Fibroblast of skin of scalp (primary cell): Measurements from ENCODE around the gene CDR2L.
"Not testable (repeated sequence)": the region's sequence is repeated elsewhere in the genome, so short reads cannot be mapped to it uniquely, and the experiment has no call there.

ENCODE experiments used
- DNase-seq: peaks from one replicate; pipeline ENCODE4 v3.0.0-alpha.2; 2013

The CDR2L gene

DNA sequence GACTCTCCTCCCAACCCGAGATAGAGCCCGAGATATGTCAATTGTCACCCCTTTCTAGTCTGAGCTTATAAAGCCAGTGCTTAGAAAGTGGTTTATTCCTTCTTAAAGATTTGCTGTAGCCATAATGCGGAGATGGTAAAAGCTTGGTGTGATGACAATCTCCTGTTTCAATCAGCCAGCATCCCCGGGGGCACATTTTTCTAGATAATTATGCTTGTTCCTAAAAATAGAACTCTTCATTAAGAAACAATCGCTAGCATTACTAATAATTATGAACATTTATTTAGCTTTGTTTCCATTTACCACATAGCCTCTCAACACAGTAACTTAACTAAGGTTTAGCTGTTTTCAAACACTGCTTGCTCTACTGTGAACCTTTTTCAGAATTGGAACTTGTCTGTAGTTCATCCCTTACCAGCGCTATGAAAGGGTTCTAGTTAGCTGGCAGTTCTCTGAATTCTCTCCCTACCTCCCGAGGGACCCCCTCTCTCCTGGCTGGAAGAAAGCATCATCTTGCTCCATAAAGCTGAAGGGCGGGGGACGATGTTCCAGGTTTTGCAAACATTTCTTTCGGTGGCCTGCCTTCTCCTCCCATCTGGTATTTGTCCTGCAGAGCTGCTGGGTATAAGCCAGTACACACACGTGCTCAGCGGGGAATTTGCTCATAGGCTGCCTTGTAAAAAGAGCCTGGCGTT, 24.1 kb downstream of the CDR2L start:
- DNase-seq, result peak; percentile 72

DNA sequence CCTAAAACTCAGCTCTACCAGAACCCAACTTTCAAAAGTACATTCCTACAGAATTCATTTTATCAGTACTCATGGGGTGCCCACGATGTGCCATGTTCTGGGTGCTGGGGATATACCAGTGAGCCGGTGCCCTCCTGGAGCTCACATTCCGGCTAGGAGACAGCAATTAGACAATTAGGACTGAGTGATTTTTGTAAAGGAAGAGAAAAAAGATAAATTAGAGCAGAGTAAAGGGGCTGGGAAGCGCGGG, 24.6 kb downstream of the CDR2L start:
- DNase-seq, result no peak

GRCh38 chr17:75012346-75013091, 25.1 kb downstream of the CDR2L start, which contains the start of gene MRPL58:
TSS of gene MRPL58 (plus strand) at chr17:75012670. CDS start at chr17:75012687, 17 bp downstream.
- DNase-seq, result peak; percentile 88

GRCh38 chr17:75013092-75013559, 25.7 kb downstream of the CDR2L start:
- no peak for DNase-seq

GRCh38 chr17:75019146-75019545, 31.7 kb downstream of the CDR2L start:
- DNase-seq, result no peak

DNA sequence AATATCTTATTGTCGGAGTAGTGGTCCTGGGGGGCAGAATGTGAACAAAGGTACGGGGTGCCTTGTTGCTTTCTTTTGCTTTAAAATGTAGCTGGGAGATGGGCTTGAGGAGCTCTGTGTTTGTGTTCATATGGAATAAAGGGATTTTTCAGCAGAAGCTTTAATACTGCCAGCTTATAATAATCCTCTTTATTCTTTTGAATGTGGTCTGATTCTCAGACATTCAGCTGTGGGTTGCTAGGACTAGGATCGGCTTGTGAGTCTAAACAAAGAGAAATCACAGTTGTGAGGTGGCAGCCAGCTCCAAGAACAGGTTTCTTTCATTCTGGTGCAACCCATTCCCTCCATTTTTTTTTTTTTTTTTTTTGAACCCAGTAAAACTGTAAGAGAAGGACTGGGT, 32.3 kb downstream of the CDR2L start:
- no peak for DNase-seq

DNA sequence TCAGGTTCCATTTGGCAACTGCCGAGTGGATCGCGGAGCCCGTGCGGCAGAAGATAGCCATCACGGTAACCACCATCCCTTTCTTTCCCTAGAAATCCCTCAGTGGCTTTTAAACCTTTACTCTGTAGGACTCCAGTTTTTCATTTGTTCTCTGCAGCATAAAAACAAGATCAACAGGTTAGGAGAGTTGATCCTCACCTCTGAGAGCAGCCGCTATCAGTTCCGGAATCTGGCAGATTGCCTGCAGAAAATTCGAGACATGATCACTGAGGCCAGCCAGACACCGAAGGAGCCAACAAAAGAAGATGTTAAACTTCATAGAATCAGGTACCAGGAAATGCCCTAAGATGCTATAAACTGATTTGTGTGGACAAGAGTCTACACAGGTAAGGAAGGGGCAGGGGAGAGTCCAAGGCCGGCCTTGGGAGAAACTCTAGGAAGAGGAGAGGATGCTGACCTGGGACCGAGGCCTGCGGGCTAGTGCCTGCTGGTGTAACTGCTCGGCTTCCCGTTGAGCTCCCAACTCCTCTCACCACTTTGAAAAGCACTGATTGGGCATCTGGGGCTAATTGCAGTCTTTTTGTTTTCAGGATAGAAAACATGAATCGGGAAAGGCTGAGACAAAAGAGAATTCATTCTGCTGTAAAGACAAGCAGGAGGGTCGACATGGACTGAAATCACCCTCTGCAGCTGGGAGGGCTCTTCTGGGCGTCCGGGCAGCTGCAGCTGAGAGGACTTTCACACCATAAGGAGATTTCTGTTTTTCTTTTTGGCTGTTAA, 33.1 kb downstream of the CDR2L start:
- DNase-seq, result no peak

DNA sequence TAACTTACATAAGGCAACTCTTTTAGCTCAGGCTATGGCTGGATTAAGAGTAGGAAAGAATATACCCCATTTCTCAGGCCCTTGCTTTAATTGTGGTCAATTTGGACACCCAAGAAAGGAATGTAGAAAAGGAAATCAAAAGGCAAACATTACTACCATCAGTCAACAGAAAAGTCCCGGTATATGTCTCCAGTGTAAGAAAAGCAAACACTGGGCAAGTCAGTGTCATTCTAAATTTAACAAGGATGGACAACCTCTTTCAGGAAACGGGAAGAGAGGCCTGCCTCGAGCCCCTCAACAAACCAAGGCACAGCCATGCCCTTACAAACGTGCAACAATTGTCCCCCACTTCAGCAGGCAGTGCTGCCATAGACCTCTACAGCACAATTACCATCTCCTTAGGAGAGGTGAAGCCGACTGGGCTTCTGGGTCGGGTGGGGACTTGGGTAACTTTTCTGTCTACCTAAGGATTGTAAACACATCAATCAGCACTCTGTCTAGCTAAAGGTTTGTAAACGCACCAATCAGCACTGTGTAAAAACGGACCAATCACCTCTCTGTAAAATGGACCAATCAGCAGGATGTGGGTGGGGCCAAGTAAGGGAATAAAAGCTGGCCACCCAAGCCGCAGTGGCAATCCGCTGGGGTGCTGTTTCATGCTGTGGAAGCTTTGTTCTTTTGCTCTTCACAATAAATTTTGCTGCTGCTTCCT, 37.4 kb downstream of the CDR2L start:
- no peak for DNase-seq

GRCh38 chr17:75025398-75025734, 37.9 kb downstream of the CDR2L start:
- not testable (repeated sequence) for DNase-seq

- not testable (repeated sequence) for DNase-seq
Measured at GRCh38 chr17:75026650-75027049, 39.2 kb downstream of the CDR2L start.

GRCh38 chr17:75030161-75030560, 42.7 kb downstream of the CDR2L start:
- DNase-seq, result no peak

DNA sequence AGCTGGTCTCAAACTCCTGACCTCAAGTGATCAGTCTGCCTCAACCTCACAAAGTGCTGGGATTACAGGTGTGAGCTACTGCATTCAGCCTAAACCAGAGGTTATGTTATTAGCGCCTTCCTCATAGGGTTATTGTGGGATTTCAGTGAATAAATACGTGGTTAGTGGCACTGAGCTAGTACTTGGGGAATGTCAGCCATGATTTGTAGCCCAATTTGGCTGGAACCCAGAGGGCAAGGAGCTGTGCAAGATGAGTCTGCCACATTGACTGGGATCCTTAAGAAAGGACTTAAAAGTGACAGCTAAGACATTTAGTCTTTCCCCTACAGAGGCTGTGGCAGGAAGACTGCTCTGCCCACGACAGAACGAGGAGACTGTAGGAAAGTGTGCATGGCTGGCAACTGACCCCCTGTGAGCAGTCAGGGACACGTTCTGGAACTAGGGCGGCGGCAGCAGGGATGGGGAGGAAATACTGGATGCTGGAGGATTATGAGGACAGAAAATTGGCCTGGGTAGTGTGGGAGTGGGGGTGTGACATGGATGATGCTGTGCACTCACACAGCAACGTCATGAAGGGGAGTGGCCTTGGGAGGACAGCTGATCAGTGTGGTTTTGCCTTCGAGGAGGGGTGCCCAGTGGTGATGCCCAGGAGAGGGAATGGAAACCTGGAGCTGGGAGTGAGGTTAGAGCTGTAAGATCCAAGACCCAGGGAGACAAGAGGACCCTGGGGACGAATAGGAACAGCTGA, 44.7 kb downstream of the CDR2L start:
- peak; percentile 84 for DNase-seq

DNA sequence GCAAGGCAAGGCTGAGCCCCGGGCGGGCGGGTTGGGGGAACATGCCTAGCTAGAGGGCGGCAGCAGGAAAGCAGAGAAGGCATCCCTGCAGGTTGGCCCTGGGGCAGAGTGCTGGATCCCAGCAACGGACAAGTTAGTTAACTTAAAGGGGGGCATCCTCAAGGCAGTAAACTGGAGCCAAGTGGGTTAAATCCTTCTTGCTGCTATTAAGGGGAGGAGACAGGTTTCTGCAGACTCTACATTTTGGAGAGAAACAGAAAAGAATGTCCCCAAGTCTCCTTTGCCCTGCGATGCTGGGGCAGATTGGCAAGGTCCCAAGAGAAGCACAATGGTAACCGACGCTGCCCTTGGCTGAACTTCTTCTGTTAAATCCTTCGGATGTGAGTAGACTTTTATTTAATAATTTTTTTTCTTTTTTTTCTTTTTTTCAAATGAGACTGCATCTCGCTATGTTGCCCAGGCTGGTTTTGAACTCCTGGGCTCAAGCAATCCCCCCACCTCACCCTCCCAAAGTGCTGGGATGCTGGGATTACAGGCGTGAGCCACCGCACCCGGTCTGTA, 45.4 kb downstream of the CDR2L start:
- DNase-seq, result peak; percentile 35

DNA sequence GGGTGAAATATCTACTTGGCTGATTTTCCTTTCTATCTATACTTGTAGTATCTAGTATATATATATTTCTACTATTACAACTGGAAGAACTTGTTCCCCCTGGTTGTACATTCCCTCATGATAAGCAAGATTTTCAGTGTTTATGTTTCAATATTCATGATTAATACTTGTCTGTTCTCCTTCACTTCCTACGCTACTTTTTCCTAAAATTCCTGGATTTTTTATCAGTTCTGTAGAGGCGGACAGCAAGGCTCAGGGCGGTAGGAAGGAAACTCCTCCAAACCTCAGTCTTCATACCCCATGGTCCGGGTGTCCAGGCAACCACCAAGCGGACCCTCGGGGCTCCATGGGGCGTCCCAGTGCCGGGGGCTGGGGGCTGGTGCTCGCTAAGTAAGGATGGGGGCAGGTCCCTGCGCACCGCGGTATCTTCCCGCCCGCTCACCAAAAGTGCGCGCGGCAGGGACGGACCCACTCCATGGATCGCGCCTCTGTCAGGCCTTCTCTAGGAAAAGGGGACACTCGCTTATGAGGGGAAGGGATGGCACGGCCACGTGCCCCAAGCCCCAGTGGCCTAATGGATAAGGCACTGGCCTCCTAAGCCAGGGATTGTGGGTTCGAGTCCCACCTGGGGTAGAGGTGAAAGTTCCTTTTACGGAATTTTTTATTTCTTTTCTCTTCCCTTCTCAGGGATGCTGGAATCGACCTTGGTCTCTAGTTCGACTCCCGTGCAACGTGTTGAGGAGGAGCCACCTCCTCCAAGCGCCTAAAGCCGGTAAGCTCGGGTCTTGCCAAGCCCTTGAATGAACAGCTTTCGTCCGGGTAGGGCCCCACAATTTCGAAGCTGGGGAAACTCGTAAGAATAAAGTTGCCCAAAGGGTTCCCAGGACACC, 46.2 kb downstream of the CDR2L start:
- peak; percentile 96 for DNase-seq

- DNase-seq, result peak; percentile 94
Measured at GRCh38 chr17:75034236-75034908, 46.9 kb downstream of the CDR2L start.

DNA sequence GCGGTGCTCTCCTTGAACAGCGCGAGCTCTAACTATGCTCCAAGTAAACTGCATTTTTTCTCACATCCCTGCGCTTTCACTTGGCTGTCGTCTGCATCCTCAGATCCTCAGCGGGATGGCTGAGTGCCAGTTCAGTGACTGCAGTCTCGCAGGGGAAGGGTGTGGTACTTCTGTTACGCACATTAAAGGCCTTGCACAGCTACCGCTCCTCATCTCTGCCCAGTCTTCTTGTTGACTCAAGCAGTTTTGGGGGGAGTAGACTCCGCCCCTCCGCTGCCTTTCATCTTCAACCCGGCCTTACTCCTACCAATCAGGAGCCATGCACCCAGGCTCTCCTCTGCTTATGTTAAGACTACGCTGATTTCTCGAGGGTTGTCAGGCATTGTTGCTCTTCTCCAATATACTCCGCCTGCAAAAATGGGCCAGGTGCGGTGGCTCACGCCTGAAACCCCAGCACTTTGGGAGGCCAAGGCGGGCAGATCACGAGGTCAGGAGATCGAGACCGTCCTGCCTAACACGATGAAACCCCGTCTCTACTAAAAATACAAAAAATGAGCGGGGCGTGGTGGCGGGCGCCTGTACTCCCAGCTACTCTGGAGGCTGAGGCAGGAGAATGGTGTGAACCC, 49.3 kb downstream of the CDR2L start:
- DNase-seq, result peak; percentile 73

DNA sequence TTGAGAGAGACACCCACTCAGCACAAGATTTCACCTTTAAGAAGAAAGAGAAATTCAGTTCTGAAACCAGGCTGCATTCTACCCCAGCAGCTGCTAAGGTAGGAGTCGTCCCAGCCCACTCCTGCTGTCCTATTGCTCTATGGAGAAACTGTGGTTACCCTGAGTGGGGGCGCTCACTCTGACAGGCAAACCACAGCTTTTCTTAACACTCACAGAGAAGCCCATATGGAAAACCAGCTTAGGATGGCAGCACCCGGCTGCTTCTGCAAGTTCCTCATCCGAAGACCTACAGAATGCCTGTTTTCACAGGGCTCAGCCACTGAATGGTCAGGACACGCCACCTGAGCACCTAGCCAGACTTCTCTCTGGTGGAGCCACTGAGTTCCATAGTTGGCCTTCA, 51.8 kb downstream of the CDR2L start:
- DNase-seq, result no peak

GRCh38 chr17:75041656-75042280, 54.3 kb downstream of the CDR2L start:
- no peak for DNase-seq

GRCh38 chr17:75043789-75044188, 56.4 kb downstream of the CDR2L start:
- DNase-seq, result not testable (repeated sequence)
